Mesenteric fat pad (tissue), 1 donor: ENCODE results near the gene NAPG. TPM values are rescaled to one million over a fixed set of nuclear protein-coding genes. Genes with fewer than 3 reads are reported as not detected.
"Not testable (repeated sequence)": the region's sequence is repeated elsewhere in the genome, so short reads cannot be mapped to it uniquely, and the experiment has no call there.

Experiments used
- DNase-seq: peaks from one replicate; pipeline ENCODE4 v3.0.0-alpha.2; 2020; ENCODE audit warnings: low spot score
- total RNA-seq: library from RNA; stranded (reverse); fragmentation: NEBNext Ultra II Directional; extraction: Animal tissue kit (Norgen Biotek cat#: 25700); gene quantifications from one replicate; pipeline ENCODE4 v1.2.1, GENCODE V29; 2021
- donor health status: DM: yes; HTN: yes; CAD: no.

NAPG gene
- total RNA-seq, 1 donor from 2014 or later: 39.8 TPM

DNA sequence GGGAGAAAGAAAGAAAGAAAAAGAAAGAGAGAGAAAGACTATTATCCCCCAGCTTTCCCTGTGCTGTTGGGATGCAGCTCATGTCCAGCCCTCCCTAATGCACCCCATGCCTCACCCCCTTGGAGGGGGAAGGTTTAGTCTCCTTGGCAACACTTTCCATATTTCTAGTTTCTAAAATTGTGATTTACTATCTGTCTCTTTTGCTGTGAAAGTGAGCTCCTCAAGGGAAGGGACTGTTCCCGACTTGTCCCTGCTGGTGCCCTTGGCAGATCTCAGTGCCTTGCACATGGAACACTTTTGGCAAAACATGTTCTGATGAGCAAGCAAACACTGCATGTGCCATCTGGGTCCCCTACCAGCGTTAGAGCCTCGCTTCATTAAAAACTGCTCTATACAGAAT lies 11.7 kb upstream of the NAPG start:
- DNase-seq: no peak

GRCh38 chr18:10514601-10515000 lies 11.2 kb upstream of the NAPG start:
- no peak for DNase-seq

DNA sequence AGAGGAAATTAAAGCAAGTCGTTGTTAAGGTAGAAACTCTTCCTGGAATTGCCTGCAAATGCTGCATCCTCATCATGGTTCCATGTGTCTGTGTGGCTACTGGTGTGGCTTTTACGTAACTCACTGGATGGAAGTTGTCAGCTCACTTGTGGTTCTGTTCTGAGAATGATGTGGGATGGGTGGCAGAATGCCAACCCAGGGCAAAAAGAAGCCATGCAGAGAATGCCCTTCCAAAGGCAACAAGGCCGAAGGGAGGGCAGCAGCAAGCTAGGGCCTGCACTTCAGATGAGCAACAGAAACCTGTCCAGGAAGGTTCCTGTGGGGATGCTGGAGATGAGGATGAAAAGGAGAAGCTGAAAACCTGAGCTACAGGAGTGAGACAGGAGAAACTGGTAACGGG lies 10.4 kb upstream of the NAPG start:
- no peak for DNase-seq

GRCh38 chr18:10516078-10516477 lies 9.7 kb upstream of the NAPG start:
- DNase-seq: no peak

GRCh38 chr18:10518595-10519255 lies 7.1 kb upstream of the NAPG start:
- no peak for DNase-seq

DNA sequence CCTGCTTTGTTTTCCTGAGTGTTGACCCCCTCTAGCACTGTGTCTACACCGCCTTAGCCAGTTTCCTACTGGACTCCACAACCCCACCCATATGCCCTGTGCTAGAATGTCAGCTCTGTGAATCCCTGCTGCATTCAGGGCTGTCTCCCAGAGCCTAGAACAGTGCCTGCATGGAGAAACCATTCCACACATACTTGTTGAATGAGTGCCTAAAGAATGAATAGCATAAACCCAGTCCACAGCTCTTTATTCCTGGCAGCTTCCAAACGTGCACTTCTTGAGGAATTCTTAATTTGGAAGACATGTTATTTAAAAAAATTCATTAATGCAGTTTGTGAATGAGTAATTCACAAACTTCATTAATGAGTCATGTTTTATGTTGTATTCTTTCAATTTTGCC lies 6.5 kb upstream of the NAPG start:
- DNase-seq: no peak

DNA sequence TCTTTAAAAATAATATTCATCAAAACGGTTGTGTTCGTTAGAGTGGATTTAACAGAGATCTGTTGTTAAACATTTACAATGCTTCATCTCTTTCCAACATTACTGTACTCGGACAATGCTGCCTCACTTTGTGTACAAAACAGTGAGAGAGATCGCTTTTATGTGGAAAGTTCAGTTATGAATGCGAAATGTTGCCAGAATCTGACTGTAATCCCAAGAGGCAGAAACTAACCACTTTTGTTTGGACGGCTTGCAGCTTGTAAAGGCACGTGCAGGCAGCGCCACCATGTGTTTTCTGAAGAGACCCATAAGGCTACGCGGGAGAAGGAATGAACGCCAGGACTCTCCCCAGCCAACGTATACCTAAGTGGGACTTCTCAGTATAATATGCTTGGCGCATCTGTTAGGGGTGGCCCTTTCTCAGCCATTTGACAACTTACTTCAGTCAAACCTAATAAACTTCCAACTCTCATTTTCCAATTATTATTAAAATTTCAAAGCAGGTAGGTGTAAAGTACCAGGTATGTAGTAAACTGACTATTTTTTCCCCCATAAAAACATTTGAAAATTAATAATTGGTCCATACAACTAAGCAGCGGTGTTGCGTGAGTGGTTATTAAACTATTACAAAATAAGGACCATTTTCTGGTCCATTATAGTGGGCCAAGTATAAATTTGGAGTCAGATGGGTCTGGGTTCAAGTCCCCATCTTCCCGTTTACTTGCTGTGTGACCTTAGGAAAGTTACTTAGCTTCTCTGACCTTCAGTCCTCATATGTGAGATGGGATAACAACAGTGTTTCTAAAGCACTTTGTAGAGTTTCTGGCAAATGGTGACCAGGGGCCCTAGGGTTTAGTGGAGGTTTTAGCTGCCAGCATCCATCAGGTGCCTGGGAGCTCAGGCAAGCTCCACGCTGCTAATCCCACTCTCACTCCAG lies 5.6 kb upstream of the NAPG start:
- DNase-seq: no peak

GRCh38 chr18:10521566-10521965 lies 4.3 kb upstream of the NAPG start:
- no peak for DNase-seq

DNA sequence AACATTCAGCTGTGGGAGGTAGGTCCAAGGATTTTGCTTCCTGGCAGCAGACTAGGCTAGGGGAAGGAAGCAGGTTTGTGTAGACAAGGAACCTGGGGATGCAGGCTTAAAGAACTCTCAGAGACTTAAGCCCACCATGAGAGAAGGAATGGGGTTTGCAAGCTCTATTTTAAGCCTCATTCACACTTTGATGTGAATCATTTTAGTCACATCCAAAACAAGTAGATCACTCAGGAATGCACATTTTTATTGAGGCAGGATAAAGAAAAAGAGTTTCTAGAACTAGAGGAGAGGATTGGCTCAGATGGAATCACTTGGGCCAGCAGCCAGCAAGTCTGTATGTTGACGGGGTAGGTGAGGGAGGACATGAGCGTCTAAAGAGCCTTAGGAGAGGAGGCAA lies 3.3 kb upstream of the NAPG start:
- no peak for DNase-seq

GRCh38 chr18:10523544-10523943 lies 2.3 kb upstream of the NAPG start:
- DNase-seq: no peak

GRCh38 chr18:10524507-10525370 lies 1.1 kb upstream of the NAPG start:
- DNase-seq: no peak

GRCh38 chr18:10525371-10525691 lies 496 bp upstream of the NAPG start:
- DNase-seq: no peak

DNA sequence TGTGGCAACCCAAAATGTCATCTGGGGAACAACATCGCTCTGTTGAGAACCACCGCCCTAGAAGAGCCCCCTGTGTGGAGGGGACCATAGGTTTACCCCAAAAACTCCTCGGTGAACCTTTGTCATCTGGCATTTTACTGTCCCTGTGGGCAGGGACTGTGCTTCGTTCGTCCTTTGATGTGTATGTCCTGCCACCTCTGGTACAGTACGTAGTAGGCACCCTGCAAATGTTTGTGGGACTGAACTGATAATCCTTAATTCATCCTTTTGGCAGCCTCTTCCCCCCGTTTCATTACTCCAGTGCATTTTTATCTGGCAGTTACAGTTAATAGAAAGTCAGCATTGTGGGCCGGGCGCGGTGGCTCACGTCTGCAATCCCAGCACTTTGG lies 728 bp downstream of the NAPG start:
- DNase-seq: no peak

DNA sequence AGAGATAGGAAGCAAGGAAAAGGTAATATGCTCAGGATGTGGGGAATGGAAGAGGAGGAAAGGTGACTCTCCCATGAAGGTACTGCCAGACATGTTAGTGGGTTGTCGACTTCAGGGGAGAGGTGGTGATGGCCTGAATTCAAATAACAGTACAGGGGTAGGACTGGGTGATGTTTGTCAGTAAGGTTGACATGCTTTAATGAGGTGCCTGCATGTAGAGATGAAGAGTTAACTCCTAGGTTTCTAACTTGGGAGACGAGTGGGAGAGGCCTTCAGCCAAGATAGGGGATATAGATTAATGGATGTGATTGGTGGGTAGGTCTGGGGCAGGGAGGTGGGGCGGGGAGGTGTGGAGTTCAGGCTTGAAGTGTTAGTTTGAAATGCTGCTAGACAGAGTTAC lies 2.6 kb downstream of the NAPG start:
- DNase-seq: no peak

DNA sequence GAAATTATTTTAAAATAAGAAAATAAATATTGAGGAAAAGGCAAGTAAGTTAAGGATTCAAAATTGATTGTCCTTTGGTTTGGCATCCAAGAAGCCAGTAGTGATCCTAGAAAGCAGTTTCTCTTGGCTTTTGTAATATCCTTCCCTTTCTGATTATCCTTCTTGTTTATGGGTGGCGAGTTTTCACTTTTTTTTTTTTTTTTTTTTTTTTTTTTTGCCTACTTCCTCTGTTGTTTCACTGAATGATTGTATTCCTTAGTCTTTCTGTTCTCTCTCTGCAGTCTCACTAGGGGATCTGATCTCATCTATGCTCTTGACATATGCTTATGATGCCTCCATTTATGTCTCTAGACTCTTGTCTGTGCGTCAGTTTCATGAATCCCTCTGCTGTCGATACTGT lies 4.2 kb downstream of the NAPG start:
- DNase-seq: no peak

DNA sequence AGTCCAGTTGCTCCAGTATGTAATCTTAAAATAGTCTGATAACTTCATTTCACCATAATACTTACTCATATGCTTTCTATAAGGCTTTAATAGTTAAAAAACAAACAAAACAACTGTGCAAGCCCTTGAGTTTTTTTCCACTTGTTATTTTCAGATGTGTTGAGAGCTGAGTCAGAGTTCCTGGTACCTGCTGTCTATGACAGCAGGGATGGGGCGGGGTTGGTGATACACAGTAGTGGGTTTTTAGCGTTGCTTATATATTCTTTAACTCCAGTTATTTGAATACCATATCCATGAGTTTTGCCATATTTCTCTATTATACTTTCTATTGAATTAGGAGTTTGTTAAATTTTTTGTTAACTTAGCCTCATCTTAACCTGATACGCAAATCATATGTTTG lies 5.0 kb downstream of the NAPG start:
- DNase-seq: no peak

GRCh38 chr18:10533111-10533510 lies 7.3 kb downstream of the NAPG start:
- DNase-seq: no peak

GRCh38 chr18:10536280-10536679 lies 10.5 kb downstream of the NAPG start:
- DNase-seq: no peak

- no peak for DNase-seq
Measured at GRCh38 chr18:10537765-10538164, 11.9 kb downstream of the NAPG start.

- not testable (repeated sequence) for DNase-seq
Measured at GRCh38 chr18:10539124-10539523, 13.3 kb downstream of the NAPG start.

DNA sequence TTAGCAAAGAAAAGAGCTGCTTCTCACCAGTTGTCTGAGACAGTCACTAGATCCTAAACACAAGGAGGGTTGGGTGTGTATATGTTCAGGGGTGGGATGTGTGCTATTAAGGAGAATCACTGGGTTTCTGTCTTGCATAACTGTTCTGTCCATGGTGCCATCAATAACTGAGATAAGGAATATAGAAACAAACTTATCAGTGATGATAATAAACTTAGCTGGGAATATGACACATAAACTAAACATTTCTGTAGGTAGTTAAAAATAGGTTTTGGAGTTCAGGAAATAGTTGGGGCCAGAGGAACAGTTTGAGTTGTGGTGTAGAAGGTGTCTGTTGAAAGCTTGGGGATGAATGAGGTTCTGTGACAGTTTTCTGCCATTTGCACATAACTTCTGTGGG lies 17.4 kb downstream of the NAPG start:
- DNase-seq: no peak
